Tibial nerve (tissue), 4 donors: Measurements from ENCODE around the gene KCTD2. TPM values are rescaled to one million over a fixed set of nuclear protein-coding genes. Genes with fewer than 3 reads are reported as not detected.

Experiments
- DNase-seq, 2 donors: peaks; one replicate each; pipeline ENCODE4 v3.0.0-alpha.2; 2019; ENCODE audit warnings: low spot score in 2 of 2
- H3K27ac ChIP-seq, 4 donors: fragments of 200-600 bp; sonication (generic) in 3 of 4; one replicate each; pipeline ENCODE4 v1.5.1; 2017 to 2019; ENCODE audit warnings: mild to moderate bottlenecking in 1 of 4
- H3K27me3 ChIP-seq, 2 donors: fragments of 200-600 bp; sonication (generic) in 1 of 2; one replicate each; pipeline versions ENCODE4 v1.5.1 to v1.6.0; 2017 to 2019
- H3K36me3 ChIP-seq, 3 donors: fragments of 200-600 bp; sonication (generic); one replicate each; pipeline ENCODE4 v1.5.1; 2018 to 2019
- H3K4me1 ChIP-seq, 4 donors: fragments of 200-600 bp; sonication (generic) in 3 of 4; one replicate each; pipeline ENCODE4 v1.5.1; 2017 to 2019
- H3K4me3 ChIP-seq, 4 donors: fragments of 200-600 bp; sonication (generic) in 3 of 4; one replicate each; pipeline ENCODE4 v1.5.1; 2017 to 2019; ENCODE audit warnings: mild to moderate bottlenecking in 1 of 4, moderate library complexity in 1 of 4
- H3K9me3 ChIP-seq, 4 donors: fragments of 200-600 bp; sonication (generic) in 3 of 4; one replicate each; pipeline ENCODE4 v1.5.1; 2017 to 2019
- CTCF ChIP-seq, 5 experiments: fragments of 200-600 bp in 3 of 5; fragments of 450-650 bp in 2 of 5; sonication (generic) in 3 of 5; IDR thresholded peaks; one replicate each; pipeline ENCODE4 v1.5.1; 2016 to 2019; ENCODE audit warnings: antibody characterized with exemption in 5 of 5, mild to moderate bottlenecking in 3 of 5, moderate library complexity in 2 of 5
- EP300 ChIP-seq, 2 donors: sonication (generic); formaldehyde crosslinking; IDR thresholded peaks; one replicate each; pipeline ENCODE4 v1.6.1; 2017; ENCODE audit warnings: antibody characterized with exemption in 2 of 2, mild to moderate bottlenecking in 1 of 2
- POLR2A ChIP-seq, 2 donors: fragments of 450-650 bp; IDR thresholded peaks; one replicate each; pipeline ENCODE4 v1.6.1; 2017; ENCODE audit warnings: antibody characterized with exemption in 2 of 2, mild to moderate bottlenecking in 2 of 2, moderate library complexity in 2 of 2
- WGBS, 2 donors: methylation state at CpG; one replicate each; pipeline ENCODE4 v1.1.5; 2018; 5-methylcytosine and 5-hydroxymethylcytosine counted together
- total RNA-seq, 4 donors: library from RNA; depleted of rRNA; stranded (reverse); fragments of >200 nt; gene quantifications; one replicate each; pipeline ENCODE4 v1.1.0, GENCODE V29; 2016

Gene KCTD2
- total RNA-seq, 4 donors from 2014 or later, result 24.9 to 33.5 (median 32.6) TPM

DNA sequence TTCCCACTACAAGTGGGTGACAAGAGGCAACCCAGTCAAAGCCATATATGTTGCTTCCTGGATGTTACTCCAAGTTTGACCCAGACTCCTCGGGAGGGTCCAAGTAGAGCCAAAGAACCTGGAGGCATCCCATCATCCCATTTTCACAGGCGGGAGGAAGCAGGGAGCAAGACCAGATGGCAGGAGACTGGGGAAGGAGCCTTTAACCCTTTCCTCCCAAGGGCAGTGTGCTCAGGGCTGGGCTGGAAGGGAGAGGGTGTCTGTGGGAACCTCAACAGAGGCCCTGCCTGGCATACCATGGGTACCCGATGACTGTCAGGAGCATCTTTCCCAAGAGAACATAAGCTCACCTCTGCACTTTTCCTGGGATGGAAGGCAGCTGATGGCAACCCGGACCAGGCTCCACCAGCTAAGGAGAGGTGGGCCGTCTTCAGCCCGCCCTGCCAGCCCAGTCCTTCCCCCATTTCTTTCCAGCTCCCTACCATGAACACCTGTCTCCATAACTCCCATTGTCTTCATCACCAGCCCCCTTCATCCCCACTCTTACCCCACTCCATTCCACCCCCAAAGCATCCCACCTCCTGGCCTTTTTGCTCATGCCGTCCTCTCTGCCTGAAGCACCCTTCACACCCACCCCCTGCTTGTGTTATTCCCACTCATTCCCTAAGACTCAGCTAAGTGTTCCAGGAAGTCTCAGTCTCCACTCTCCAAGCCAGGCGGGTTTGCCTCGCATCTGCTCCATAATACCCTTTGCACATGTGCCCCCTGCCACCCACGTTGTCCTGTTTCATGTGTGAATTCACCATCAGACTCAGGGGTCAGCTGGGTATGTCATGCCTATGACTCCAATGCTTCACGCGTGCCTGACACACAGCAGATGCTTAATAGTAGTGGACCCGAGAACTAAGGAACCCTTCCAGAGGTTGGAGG, 34.9 kb downstream of the KCTD2 start:
- Histone ChIP-seq H3K4me3 (no peak overlapping the region), H3K36me3 (no peaks in the 10 kb centered on the region), H3K4me1 (peaks cover 0 to 52% (median 25%) of the 10 kb centered on the region in 4 donors), H3K27ac (no peak overlapping the region), H3K9me3 (no peaks in the 10 kb centered on the region), H3K27me3 (no peaks in the 10 kb centered on the region)
- no peak for DNase-seq
- no peak for TF ChIP-seq POLR2A (IDR thresholded peaks at IDR 0.05)
- no peak for TF ChIP-seq EP300 (IDR thresholded peaks at IDR 0.05)
- no peak for TF ChIP-seq CTCF (IDR thresholded peaks at IDR 0.05)
- 74 to 75% methylated on average over 13 of the region's 13 CpGs for WGBS, 2 donors

DNA sequence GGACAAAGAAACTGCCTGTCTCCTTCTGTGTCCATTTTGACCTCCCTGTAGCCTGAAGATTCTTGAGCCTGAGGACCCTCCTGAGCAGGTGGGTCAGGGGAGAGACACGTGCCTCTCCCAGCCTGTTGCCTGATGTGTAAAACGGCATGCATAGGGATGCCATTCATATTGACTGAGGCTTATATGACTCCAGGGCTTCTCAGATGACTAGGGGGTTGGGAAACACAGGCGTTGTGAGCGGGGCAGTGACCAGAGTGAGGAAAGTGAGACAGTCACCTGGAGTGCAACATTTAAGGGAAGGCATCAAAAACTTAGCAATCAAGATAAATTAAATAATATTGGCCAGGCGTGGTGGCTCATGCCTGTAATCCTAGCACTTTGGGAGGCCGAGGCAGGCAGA, 35.7 kb downstream of the KCTD2 start:
- Histone ChIP-seq H3K27ac (no peak overlapping the region), H3K4me1 (peaks cover 0 to 52% (median 24%) of the 10 kb centered on the region in 4 donors), H3K36me3 (no peaks in the 10 kb centered on the region), H3K4me3 (no peak overlapping the region), H3K9me3 (no peaks in the 10 kb centered on the region), H3K27me3 (no peaks in the 10 kb centered on the region)
- DNase-seq, result no peak
- 75 to 78% methylated on average over 6 of the region's 6 CpGs for WGBS, 2 donors
- no peak for TF ChIP-seq EP300 (IDR thresholded peaks at IDR 0.05)
- no peak for TF ChIP-seq CTCF (IDR thresholded peaks at IDR 0.05)
- TF ChIP-seq POLR2A (IDR thresholded peaks at IDR 0.05), result no peak

DNA sequence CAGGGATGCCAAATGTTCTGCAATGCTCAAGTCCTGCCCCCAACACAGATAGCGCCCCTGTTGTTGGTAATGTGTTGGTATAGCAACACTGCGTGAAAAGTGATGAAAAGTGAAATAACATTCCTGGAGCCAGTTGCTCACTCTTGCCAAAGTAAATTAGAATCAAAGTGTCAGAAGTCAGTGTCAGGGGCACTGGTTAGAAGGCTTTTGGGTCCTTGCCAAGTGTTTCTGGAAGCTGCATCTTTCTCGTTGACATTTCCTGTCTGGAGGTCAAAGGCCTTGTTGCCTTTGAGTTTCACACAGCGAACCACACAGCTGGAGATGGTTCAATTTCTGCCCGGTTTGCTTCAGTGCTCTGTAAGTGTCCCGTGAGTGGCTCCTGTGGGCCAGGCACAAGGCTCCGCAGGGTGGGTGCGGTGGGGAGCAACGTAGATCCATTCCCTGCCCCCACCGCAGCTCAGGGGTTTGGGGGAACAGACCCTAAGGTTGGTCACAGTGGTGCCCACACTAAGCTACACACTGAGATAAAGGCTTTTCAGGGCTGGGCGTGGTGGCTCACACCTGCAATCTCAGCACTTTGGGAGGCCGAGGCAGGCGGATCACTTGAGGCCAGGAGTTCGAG, 37.1 kb downstream of the KCTD2 start:
- no peak for DNase-seq
- Histone ChIP-seq H3K4me1 (peaks cover 0 to 52% (median 21%) of the 10 kb centered on the region in 4 donors), H3K9me3 (no peaks in the 10 kb centered on the region), H3K27me3 (no peaks in the 10 kb centered on the region), H3K4me3 (no peak overlapping the region), H3K36me3 (no peaks in the 10 kb centered on the region), H3K27ac (no peak overlapping the region)
- no peak for TF ChIP-seq EP300 (IDR thresholded peaks at IDR 0.05)
- no peak for TF ChIP-seq POLR2A (IDR thresholded peaks at IDR 0.05)
- WGBS, 2 donors, result 47 to 56% methylated on average over 13 of the region's 14 CpGs

GRCh38 chr17:75086496-75087181, 39.6 kb downstream of the KCTD2 start:
- H3K4me1 ChIP-seq, result peaks cover 0 to 56% (median 28%) of the 10 kb centered on the region in 4 donors
- H3K4me3 ChIP-seq, result no peak overlapping the region
- H3K27ac ChIP-seq, result peak overlapping the region in 2 of 4 donors; percentile 83 to 85
- DNase-seq, result no peak
- no peaks in the 10 kb centered on the region for H3K9me3 ChIP-seq
- WGBS, 2 donors, result 82 to 84% methylated on average over 15 of the region's 15 CpGs
- TF ChIP-seq CTCF (IDR thresholded peaks at IDR 0.05) (no peak), EP300 (IDR thresholded peaks at IDR 0.05) (no peak), POLR2A (IDR thresholded peaks at IDR 0.05) (no peak)
- H3K36me3 ChIP-seq, result no peaks in the 10 kb centered on the region
- H3K27me3 ChIP-seq, result no peaks in the 10 kb centered on the region

GRCh38 chr17:75087182-75087557, 40.1 kb downstream of the KCTD2 start:
- Histone ChIP-seq H3K27me3 (no peaks in the 10 kb centered on the region), H3K4me1 (peaks cover 0 to 59% (median 30%) of the 10 kb centered on the region in 4 donors), H3K4me3 (peak overlapping the region in 3 of 4 donors; percentile 48 to 66 (median 56)), H3K36me3 (no peaks in the 10 kb centered on the region), H3K27ac (peak overlapping the region in 3 of 4 donors; percentile 83 to 89 (median 85)), H3K9me3 (no peaks in the 10 kb centered on the region)
- TF ChIP-seq CTCF (IDR thresholded peaks at IDR 0.05) (no peak), EP300 (IDR thresholded peaks at IDR 0.05) (no peak), POLR2A (IDR thresholded peaks at IDR 0.05) (no peak)
- DNase-seq, result no peak
- WGBS, 2 donors, result 74 to 77% methylated on average over 12 of the region's 12 CpGs
